ENCODE data around the gene NPB.

GRCh38 chr17:81901167-81902022, 643 bp upstream of the NPB start:
- no peak for TF ChIP-seq TAF1 (IDR thresholded peaks at IDR 0.05; ENCODE audit: low read depth)
- TF ChIP-seq, protein P1, sequence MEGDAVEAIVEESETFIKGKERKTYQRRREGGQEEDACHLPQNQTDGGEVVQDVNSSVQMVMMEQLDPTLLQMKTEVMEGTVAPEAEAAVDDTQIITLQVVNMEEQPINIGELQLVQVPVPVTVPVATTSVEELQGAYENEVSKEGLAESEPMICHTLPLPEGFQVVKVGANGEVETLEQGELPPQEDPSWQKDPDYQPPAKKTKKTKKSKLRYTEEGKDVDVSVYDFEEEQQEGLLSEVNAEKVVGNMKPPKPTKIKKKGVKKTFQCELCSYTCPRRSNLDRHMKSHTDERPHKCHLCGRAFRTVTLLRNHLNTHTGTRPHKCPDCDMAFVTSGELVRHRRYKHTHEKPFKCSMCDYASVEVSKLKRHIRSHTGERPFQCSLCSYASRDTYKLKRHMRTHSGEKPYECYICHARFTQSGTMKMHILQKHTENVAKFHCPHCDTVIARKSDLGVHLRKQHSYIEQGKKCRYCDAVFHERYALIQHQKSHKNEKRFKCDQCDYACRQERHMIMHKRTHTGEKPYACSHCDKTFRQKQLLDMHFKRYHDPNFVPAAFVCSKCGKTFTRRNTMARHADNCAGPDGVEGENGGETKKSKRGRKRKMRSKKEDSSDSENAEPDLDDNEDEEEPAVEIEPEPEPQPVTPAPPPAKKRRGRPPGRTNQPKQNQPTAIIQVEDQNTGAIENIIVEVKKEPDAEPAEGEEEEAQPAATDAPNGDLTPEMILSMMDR (IDR thresholded peaks at IDR 0.05; ENCODE audit: poor library complexity, severe bottlenecking): no peak
- no peak for TF ChIP-seq REST (IDR thresholded peaks at IDR 0.05; ENCODE audit: borderline replicate concordance)
- TF ChIP-seq EP300 (conservative IDR thresholded peaks at IDR 0.05; ENCODE audit: poor library complexity, severe bottlenecking): no peak
- no peak for TF ChIP-seq POLR2AphosphoS5 (IDR thresholded peaks at IDR 0.05)
- TF ChIP-seq EZH2 (IDR thresholded peaks at IDR 0.05; ENCODE audit: borderline replicate concordance, insufficient read depth, low read length, poor library complexity, severe bottlenecking): no peak
- TF ChIP-seq RAD21 (conservative IDR thresholded peaks at IDR 0.05): no peak
- no peak for TF ChIP-seq SMC3 (conservative IDR thresholded peaks at IDR 0.05; ENCODE audit: poor library complexity)
